ENCODE measurements around the gene XKR3.

DNA sequence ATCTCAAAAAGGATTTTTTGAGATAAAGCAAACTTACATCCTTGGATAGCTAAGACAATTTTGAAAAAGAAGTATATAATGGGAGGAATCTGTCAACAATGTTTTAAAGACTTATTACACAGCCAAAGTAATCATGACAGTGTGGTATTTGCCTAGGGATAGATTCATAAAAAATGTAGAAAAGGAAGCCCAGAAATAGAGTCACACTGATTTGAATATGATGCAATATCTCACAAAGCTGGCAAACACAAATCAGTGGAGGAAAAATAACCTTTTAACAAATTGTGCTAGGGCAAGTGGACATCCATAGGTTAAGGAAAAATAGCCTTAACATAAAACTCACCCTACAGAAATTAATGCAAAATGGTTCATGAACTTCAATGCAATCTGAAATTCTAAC lies 6.0 kb downstream of the XKR3 start:
- TF ChIP-seq, protein P1, sequence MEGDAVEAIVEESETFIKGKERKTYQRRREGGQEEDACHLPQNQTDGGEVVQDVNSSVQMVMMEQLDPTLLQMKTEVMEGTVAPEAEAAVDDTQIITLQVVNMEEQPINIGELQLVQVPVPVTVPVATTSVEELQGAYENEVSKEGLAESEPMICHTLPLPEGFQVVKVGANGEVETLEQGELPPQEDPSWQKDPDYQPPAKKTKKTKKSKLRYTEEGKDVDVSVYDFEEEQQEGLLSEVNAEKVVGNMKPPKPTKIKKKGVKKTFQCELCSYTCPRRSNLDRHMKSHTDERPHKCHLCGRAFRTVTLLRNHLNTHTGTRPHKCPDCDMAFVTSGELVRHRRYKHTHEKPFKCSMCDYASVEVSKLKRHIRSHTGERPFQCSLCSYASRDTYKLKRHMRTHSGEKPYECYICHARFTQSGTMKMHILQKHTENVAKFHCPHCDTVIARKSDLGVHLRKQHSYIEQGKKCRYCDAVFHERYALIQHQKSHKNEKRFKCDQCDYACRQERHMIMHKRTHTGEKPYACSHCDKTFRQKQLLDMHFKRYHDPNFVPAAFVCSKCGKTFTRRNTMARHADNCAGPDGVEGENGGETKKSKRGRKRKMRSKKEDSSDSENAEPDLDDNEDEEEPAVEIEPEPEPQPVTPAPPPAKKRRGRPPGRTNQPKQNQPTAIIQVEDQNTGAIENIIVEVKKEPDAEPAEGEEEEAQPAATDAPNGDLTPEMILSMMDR (conservative IDR thresholded peaks at IDR 0.05; ENCODE audit: low read depth, low read length), result no peak
- TF ChIP-seq EZH2 (IDR thresholded peaks at IDR 0.05; ENCODE audit: low read length, unreplicated experiment), result no peak
